IPS-18c (cell line): Measurements from ENCODE around the gene ZXDC.

Source experiments
- H3K4me3 ChIP-seq: 2 replicates; pipeline ENCODE4 v1.7.0; 2013; ENCODE audit warnings: low read depth, mild to moderate bottlenecking, low read length, moderate library complexity; ENCODE audit not compliant: insufficient read depth
- H3K9me3 ChIP-seq: one replicate; pipeline ENCODE4 v1.6.1; 2013; ENCODE audit warnings: mild to moderate bottlenecking, low read length, moderate library complexity; ENCODE audit not compliant: control insufficient read depth, insufficient read depth

The ZXDC gene

DNA sequence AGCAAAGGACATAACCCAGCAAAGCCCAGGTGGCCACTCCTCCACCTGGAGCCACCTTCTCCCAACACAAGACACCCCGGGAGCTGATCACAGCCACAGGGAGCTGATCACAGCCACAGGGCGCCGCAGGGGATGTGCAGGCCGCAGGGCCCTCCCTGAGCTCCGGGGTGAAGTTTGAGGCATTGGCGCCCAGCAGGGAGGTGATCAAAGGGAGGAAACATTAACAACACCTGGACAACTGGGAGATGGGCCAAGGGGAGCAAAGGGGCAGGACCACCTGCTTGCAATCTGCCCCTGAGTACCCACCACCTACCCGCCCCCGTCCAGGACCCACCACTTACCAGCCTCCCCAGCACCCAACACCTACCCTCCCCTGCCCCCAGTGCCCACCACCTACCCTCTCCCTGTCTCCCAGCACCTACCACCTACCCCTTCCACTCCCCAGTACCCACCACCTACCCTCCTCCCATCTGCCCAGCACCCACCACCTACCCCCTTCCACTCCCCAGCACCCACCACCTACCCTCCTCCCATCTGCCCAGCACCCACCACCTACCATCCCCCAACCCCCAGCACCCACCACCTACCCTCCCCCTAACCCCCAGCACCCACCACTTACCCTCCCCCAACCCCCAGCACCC is 39.5 kb upstream of the ZXDC start:
- no peak overlapping the region for H3K4me3 ChIP-seq
- H3K9me3 ChIP-seq: no peaks in the 10 kb centered on the region

DNA sequence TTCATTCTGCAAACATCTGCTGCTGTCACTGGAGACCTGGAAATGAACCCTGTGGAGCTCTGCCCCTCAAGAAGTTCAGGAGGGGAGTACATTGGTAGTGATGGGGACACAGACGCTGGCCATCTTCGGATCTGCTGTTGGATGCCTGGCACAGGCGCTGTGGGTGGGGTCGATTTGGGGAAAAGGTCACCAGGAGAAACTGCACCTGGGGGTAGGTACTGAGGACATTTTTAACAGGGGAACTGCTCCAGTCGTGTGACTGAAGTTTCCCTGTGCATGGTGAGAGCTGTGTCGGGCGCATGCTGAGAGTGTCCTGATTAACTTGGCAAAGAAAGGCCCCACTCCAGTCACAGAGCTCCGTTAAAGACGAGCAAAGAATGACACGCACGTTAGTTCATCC is 38.5 kb upstream of the ZXDC start:
- H3K4me3 ChIP-seq: no peak overlapping the region
- no peaks in the 10 kb centered on the region for H3K9me3 ChIP-seq

DNA sequence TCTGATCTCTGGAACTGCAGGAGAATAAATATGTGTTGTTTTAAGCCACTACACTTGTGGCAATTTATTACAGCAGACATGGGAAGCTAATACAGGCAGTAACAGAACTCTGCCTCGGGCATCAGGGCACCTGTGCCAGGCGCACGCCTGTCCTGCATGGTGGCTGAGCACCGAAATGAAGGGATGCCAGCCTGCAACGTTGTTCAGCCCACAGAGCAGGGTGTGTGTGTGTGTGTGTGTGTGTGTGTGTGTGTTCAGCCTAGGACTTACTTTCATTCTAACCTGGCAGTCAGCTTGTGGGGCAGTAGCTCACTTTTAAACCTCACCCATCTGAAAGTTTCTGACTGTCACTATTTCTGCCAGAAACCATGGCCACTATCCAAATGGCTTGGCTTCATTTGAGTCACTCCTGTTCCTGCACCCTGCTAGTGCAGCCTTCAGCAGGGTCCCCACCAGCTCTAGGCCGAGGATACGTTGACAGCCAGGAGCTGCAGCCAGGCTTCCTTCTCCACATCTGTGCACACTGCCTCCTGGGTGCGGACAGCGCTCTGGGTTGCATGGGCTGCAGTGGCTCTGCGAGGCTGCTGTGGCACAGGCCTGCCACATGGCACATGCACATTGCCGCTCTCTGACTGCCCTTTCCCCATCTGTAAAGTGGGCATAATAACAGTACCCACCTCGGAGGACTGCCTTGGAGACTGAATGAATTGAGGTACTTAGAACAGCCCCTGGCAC is 37.4 kb upstream of the ZXDC start:
- Histone ChIP-seq H3K4me3 (no peak overlapping the region), H3K9me3 (no peaks in the 10 kb centered on the region)

- H3K9me3 ChIP-seq: no peaks in the 10 kb centered on the region
- H3K4me3 ChIP-seq: no peak overlapping the region
These were observed 36.3 kb upstream of the ZXDC start for GRCh38 chr3:126512026-126512425.

DNA sequence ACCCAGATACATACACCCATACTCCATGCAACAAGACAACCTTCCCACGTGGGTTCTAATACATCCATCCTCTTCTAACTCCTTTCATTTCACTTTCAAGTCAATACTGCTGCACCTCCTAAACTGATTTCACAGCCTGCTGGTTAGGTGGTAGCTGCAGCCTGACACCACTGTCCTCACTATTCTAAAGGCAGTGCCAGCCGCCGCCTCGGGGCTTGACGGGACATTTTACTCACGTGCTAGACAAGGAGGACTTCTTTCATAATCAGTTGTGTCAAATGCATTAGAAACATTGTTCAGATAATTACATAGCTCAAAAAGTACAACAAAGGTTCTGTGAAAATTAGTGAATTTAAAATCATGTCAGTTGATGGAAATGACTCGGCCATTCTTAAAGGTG is 35.6 kb upstream of the ZXDC start:
- H3K9me3 ChIP-seq: no peaks in the 10 kb centered on the region
- no peak overlapping the region for H3K4me3 ChIP-seq

DNA sequence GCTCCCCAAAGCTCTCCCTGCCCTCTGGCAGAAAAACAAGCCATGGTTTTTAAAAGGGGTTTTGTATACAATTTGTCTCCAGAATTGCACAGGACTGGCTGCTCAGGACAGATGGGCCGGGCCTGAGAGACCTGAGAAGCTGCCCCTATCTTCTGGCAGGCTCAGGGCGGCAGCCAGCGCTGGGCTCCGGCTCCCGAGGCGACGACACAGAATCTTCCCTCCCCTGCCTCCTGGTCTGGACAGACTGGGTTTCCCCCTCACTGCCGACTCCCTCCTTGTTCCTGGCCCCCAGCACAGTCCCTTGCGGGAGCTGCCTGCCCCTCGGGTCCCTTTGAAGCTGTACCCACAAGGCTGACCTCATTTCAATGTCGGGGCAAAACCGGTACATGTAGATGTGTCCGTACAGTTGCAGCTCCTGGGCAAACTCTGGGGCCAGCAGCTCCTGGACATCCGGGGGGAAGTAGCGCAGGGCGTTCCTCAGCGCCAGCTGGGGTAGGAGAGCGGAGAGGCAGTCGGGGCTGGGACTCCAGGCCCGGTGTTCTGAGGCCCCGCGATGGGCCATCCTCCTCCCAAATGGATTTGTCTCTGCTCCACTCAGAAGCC is 34.7 kb upstream of the ZXDC start:
- no peak overlapping the region for H3K4me3 ChIP-seq
- no peaks in the 10 kb centered on the region for H3K9me3 ChIP-seq

DNA sequence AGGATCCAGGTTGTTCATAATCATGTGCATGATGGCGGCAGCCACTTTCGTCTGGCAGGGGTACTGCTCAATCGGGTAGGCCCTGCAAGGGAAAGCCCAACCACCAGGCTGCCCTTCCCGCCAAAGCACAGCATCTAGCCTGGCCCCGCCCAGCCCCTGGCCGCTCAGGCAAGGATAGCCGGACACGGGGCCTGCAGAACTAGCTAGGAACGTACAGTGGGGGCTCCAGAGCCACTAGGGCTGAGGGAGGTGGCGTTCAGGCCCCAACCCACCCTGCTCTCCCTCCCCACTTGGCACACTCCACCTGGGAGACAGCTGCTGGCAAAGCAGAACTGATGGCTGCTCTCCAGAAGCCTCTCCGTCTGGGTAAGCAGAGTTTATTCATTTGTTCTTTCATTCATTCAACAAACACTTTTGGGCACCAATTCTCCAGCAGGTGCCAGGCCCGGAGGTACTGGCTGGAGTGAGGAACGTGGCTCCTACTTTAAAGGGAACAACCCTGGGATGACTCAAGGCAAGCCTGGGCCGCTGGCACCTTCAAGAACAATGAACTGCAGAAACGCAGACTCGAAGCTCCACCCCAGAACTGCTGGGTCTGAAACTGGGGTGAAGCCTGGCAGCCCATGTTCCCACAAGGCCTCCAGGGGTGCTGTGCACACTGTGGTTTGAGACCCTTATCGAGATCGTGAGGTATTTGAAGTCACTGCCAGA is 34.1 kb upstream of the ZXDC start:
- Histone ChIP-seq H3K9me3 (no peaks in the 10 kb centered on the region), H3K4me3 (no peak overlapping the region)

- Histone ChIP-seq H3K9me3 (no peaks in the 10 kb centered on the region), H3K4me3 (no peak overlapping the region)
These were observed 32.9 kb upstream of the ZXDC start for GRCh38 chr3:126508564-126508964.

GRCh38 chr3:126507886-126508285 is 32.2 kb upstream of the ZXDC start:
- no peaks in the 10 kb centered on the region for H3K9me3 ChIP-seq
- no peak overlapping the region for H3K4me3 ChIP-seq

DNA sequence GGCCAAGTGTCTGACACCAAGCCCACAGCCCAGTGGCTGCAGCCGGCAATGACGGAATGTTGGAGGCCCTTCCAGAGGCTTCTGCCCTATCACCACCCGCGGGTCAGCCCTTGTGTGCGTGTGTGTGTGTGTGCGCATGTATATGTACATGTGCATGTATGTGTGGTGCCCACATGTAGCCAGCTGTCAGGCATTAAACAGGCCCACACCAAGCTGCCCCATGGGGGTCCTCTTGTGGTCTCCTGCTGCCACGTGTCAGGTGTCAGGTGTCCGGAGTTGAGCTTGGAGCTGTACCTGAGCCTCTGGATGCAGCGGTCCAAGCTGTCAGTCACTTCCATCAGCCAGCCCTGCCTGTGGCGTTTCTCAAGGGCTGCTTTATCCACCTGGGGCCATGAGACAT is 28.0 kb upstream of the ZXDC start:
- no peak overlapping the region for H3K4me3 ChIP-seq
- H3K9me3 ChIP-seq: no peaks in the 10 kb centered on the region

DNA sequence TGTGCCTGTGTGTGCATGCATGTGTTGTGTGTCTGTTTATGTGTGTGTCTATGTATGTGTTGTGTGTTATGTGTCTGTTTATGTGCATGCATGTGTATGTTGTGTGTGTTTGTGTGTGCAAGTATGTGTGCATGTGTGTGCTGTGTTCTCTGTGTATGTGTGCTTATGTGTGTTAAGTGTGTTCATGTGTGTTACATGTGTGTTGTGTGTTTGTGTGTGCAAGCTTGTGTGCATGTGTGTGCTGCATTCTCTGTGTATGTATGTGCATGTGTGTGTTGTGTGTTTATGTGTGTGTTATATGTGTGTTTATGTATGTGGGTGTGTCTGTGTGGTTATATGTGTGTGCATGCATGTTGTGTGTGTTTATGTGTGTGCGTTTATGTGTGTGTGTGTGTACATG is 27.0 kb upstream of the ZXDC start:
- Histone ChIP-seq H3K9me3 (no peaks in the 10 kb centered on the region), H3K4me3 (no peak overlapping the region)

GRCh38 chr3:126501736-126502135 is 26.0 kb upstream of the ZXDC start:
- Histone ChIP-seq H3K4me3 (no peak overlapping the region), H3K9me3 (no peaks in the 10 kb centered on the region)

GRCh38 chr3:126501054-126501453 is 25.4 kb upstream of the ZXDC start:
- H3K9me3 ChIP-seq: no peaks in the 10 kb centered on the region
- no peak overlapping the region for H3K4me3 ChIP-seq

DNA sequence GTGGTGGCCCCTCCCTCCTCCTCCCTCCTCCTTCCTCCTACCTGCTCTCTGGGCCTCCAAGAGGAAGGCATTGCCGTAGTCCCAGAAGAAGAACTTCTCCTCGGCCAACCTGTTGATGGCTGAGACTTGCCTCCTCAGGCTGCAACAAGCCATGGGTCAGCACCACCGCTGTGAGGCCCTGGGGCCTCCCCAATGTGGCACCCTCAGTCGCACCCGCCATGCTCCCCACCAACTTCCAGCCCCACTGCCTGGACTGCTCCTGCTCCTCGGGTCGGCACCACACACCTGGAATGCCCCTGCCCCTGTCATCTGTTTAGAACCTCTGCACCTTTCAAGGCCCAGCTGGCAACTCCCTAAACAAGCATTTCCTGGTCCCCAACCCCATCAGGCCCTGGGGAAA is 24.3 kb upstream of the ZXDC start:
- no peaks in the 10 kb centered on the region for H3K9me3 ChIP-seq
- H3K4me3 ChIP-seq: no peak overlapping the region

DNA sequence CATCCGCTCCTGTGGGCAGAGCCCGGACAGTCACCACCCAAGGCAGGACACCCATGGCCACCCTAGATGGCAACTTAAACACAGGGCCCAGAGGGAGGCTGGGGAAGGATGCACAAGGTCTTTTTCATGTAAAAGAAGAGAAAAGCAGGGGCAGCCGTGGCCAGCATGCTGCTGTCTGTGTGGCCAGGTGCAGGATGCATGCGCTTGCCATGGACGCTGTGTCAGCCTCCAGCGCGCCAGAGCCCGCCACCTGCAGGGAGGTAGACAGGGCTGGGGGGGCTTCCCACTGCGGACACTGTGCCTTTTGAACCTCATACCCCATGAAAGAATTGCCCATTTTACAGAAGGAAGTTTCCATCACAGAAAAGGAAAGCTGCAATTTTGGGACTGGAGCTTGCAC is 23.7 kb upstream of the ZXDC start:
- no peak overlapping the region for H3K4me3 ChIP-seq
- no peaks in the 10 kb centered on the region for H3K9me3 ChIP-seq

- no peak overlapping the region for H3K4me3 ChIP-seq
- no peaks in the 10 kb centered on the region for H3K9me3 ChIP-seq
These were observed 23.2 kb upstream of the ZXDC start for GRCh38 chr3:126498929-126499328.

- H3K4me3 ChIP-seq: no peak overlapping the region
- no peaks in the 10 kb centered on the region for H3K9me3 ChIP-seq
These were observed 22.8 kb upstream of the ZXDC start for GRCh38 chr3:126498461-126498860.

GRCh38 chr3:126497956-126498355 is 22.3 kb upstream of the ZXDC start:
- no peaks in the 10 kb centered on the region for H3K9me3 ChIP-seq
- no peak overlapping the region for H3K4me3 ChIP-seq
